Amniotic epithelial cell (primary cell): ENCODE measurements around the gene LTBP1.
A peak's percentile ranks its signal among the peaks of the same experiment; 100 is the strongest.
"Not testable (repeated sequence)": the region's sequence is repeated elsewhere in the genome, so short reads cannot be mapped to it uniquely, and the experiment has no call there.

Source experiments
- DNase-seq: peaks from one replicate; pipeline ENCODE4 v3.0.0-alpha.2; 2010; ENCODE audit warnings: low read depth

The LTBP1 gene, protein sequence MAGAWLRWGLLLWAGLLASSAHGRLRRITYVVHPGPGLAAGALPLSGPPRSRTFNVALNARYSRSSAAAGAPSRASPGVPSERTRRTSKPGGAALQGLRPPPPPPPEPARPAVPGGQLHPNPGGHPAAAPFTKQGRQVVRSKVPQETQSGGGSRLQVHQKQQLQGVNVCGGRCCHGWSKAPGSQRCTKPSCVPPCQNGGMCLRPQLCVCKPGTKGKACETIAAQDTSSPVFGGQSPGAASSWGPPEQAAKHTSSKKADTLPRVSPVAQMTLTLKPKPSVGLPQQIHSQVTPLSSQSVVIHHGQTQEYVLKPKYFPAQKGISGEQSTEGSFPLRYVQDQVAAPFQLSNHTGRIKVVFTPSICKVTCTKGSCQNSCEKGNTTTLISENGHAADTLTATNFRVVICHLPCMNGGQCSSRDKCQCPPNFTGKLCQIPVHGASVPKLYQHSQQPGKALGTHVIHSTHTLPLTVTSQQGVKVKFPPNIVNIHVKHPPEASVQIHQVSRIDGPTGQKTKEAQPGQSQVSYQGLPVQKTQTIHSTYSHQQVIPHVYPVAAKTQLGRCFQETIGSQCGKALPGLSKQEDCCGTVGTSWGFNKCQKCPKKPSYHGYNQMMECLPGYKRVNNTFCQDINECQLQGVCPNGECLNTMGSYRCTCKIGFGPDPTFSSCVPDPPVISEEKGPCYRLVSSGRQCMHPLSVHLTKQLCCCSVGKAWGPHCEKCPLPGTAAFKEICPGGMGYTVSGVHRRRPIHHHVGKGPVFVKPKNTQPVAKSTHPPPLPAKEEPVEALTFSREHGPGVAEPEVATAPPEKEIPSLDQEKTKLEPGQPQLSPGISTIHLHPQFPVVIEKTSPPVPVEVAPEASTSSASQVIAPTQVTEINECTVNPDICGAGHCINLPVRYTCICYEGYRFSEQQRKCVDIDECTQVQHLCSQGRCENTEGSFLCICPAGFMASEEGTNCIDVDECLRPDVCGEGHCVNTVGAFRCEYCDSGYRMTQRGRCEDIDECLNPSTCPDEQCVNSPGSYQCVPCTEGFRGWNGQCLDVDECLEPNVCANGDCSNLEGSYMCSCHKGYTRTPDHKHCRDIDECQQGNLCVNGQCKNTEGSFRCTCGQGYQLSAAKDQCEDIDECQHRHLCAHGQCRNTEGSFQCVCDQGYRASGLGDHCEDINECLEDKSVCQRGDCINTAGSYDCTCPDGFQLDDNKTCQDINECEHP (N-terminal part only)

DNA sequence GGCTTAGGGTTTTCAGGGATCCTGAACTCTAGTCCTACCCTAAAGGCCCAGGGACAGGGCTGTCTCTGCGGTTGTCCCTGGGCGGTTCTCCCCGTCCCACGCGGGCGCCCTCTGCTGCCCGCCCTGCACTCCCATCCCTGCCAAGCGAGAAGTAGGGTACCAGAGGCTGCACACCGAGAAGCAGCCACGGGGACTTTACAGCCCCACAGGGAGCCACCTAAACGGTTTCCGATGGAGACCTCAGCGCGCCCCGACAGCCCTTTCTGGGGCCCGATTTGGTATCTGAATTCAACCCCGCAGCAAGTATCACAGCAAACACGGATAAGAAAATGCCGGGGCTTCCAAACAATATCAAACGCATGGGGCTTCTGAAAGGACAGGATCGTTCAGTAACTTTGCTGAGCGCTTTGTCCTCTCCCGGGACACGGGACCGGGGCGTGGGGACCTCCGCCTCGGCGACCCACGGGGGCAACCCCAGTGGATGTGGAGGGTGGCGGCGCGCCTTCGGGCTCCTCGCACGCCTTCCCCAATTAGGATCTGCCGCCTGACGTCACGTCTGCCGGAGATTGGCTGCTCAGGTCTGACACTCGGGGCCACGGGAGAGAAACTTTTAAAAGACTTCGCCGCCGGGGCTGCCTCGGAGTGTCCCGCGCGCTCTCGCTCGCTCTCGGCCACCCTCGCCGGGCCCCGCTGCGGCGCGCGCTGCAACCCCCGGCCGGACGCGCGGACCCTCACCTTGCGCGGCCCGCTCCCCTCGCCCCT, at the start of gene LTBP1:
TSS of gene LTBP1 (plus strand) at position 640 of the 762 bp plus-strand sequence. CDS start 372 bp downstream, outside the sequence.
- DNase-seq, result peak; percentile 64

DNA sequence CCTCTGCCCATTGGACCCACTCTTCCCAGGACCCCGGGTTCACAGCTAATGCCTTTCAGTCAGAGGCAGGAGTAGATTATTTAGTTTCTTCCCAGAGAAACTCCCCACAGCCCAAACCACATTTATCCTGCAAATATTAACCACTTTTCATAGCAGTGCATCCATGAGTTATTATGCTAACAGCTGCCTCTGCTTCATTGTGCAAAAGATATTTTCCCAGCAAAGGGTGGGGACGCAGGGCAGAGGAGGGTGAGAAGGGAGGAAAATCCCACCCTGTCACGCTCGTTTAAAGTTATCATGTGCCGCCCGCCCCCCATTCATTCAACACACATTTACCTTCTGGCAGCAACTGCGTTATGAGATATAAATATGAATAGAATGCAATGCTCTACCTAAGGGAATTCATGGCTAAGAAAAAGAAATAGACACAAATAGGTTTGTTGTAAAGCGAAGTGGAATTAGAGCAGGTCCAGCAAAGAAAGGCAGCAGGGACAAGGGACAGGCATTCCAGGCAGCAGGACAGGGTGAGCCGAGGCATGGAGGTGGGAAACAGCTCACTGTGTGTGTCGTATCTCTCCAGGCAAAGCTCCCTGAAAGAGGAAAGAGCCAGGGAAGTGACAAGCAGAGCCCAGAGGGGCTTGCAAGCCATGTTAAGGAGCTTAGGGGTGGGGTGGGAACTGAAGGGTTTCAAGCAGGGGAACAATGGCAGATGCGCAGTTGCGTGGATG, 46.3 kb upstream of the LTBP1 start:
- DNase-seq, result no peak

DNA sequence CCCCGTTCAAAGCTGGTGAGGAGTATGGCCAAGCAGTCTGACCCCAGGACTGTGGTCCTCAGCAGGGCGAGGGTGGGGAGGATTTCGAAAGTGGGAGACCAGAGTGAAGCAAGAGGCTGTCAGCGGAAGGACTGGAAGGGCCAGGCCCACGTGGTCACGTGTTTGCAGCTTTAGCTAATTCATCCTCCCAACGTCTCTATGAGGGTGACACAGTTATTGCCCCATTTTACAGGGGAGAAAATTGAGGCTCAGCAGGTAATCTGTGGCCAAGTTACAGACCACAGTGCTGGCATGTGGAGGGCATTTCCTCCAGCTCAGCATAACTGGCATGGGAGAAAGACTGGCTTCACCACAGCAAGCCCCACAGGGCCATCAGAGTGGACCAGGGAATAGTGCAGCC, 45.4 kb upstream of the LTBP1 start:
- no peak for DNase-seq

DNA sequence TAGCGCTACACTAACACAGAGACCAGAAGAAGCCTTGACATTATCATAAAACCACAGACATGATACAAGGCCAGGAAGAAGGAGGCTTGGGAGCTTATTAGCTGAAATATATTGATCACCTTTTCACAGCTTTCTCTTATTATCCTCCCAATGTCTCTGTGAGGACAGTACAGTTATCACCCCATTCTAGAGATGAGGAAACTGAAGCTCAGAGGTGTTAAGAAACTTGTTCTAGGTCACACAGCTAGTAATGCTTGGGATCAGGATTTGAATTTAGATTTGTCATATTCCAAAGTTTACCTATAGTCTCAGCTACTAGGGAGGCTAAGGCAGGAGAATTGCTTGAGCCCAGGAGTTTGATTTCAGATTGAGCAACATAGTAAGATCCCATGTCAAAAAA, 44.6 kb upstream of the LTBP1 start:
- no peak for DNase-seq

DNA sequence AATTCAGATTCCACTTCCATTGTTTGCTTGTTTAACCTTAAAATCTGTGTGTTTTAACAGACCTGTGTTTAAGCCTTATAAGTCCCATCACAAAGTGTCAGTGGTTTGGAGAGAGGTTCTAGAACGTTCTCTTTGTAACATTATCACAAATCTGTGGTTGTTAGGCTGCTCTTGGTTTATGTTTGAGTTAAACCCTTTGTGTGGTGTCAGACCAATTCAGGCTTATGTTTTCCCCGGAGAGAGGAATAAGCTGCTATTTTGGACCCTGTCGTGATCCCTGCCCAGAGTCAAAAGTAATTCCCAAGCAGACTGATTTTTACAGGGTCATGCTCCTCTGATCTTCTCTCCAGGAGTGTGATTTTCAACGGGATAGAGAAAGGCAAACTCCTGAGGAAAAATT, 43.8 kb upstream of the LTBP1 start:
- no peak for DNase-seq

DNA sequence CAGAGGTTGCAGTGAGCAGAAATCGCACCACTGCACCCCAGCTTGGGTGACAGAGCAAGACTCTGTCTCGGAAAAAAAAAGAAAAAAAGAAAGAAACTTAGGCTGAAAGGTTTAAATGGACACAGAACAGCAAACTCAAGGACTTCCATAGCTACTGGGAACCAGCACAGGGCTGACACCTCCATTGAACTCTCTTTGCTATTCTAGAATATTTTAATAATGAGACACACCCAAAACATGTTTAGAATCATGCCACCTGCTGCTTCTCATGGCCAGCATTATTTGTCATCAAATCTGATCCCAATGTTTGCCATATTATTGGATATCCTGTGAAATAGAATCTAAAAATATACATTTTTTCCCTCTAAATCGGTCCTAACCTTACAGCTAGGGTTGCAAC, 42.7 kb upstream of the LTBP1 start:
- DNase-seq, result no peak

DNA sequence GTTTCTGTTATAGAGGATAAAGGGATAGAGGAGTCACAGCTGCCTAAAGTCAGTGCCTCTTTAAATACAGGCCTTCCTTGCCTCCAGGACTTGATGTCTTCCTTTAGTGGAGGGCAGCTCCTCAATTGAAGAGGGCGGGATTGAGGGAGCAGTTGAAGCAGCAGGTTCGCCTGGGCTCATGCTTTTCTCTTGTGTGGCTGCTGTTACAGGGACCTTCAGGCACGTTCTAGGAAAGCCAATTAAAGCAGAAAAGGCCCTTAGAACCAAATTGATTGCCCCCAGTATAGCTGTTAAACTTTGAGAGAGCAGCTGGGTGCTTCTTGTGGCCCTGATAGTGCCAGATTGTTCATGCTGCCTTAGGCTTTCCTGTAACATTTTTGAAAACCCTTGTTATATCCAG, 42.0 kb upstream of the LTBP1 start:
- no peak for DNase-seq

DNA sequence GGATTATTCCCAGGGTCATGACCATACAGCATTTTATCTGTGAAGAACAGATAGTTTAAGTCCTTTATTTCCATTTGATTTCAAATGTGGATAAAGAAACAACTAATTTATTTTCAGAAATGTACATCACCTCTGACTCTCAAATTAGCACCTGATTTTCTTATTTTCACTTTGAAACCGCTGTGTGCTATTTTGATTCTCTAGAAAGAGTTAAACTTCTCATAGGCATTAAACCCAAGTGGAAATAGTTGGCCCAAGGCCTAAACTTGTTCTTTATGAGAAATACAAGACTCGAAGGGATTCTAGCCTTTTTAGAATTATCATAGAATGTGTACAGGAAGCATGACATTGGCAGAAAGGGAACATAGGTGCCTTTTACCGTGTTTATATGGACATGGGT, 41.5 kb upstream of the LTBP1 start:
- no peak for DNase-seq

DNA sequence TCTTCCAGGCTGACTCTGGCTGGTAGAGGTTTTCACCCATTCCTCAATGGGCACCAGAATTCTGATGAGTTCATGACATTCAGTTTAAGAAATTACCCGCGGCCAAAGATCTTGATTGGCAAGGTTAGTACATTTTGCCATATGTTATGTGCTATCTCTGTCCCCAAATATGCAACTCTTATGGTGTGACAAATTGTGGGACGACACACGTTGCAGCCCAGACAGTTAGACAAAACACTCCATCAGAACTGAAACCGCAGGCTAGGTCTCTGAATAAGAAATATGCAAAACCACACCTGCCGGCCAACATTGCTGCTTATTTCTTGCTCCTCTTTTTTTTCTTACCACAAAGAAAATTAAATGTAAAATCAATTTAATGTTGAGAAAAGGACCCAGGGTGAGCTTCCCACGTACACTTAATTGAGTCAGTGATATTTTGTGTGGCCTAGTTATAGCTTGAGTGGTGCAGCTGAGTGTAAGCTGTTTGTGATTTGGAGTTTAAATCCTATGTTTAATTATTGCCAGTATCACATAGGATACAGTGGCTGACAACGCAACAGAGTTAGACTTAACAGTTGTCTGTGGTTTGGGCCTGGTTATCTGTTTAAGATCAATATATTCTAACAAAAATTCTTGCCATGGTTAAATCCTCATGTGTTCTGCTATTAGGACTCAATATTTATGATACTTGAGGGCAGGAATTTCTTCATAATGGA, 35.7 kb upstream of the LTBP1 start:
- DNase-seq, result no peak

DNA sequence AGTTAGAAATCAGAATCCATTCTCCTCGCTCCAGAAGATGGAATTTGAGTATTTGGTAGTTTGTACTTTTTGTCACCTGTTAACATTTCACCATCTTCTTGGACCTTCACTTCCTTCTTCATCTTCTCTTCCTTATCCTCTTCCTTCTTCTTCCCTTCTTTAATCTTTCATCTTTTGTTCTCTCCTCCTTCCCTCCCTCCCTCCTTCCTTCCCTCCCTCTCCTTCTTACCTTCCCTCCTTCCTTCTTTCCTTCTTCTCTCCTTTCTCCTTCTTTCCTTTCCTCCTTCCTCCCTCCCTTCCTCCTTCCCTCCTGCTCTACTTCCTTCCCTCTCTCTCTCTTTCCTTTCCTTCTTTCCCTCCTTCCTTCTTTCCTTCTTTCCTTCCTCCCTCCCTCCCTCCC, 31.1 kb upstream of the LTBP1 start:
- no peak for DNase-seq

DNA sequence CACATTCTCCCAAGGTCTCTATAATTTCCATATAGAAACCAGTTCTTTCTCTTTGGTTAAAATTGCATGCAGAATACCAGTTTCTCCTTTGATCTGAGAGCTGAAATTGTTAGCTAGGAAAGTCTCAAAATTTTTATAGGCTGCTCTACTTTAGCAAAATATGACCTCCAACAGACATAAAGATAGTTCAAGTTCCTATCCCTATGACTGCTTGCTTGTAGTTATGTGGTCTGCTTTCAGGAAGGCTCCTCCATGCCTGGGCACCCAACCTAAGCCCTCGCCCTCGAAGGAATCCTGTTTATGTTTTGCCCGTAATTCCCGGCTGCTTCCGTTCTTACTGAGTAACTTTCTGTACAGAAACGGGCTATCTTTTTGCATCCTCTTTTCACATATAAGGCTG, 28.0 kb upstream of the LTBP1 start:
- peak; percentile 48 for DNase-seq

DNA sequence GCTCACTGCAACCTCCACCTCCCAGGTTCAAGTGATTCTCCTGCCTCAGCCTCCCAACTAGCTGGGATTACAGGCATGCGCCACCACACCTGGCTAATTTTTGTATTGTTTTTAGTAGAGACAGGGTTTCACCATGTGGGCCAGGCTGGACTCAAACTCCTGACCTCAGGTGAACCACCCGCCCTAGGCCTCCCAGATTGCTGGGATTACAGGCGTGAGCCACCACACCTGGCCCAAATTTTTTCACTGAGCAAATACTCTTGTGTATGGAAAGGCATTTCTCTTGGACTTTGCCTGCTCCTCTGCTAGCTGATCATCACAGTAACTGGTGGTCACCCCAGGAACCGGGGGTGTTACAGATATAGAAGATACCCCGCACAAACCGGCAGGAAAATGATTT, 26.9 kb upstream of the LTBP1 start:
- DNase-seq, result not testable (repeated sequence)

DNA sequence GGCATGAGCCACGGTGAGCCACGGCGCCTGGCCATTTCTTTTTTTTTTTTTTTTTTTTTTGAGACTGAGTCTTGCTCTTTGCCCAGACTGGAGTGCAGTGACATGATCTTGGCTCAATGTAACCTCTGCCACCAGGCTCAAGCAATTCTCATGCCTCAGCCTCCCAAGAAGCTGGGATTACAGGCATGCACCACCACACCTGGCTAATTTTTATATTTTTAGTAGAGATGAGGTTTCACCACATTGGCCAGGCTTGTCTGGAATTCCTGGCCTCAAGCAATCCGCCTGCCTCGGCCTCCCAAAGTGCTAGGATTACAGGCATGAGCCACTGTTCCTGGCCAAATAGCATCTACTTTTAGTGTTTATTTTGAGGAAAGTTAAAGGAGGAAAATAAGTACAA, 25.3 kb upstream of the LTBP1 start:
- not testable (repeated sequence) for DNase-seq

DNA sequence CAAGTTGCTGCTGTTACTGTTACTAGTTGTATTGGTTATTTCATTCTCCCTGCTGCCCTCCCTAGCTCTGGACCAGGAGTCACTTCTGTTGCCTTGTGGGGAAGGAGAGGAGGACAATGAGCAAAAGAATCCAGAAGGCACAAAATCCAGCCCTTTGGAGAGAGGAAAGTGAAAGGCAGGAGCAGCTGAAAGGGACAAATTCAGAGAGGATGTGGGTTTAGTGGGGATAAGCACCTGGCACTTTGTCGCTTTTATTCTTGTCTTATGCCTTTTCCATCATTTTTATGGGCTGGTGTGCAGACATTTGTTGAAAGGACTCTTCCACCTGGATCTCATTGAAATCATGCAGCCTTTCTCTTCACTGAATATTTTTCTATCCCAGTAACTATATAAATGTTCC, 24.3 kb upstream of the LTBP1 start:
- DNase-seq, result no peak

DNA sequence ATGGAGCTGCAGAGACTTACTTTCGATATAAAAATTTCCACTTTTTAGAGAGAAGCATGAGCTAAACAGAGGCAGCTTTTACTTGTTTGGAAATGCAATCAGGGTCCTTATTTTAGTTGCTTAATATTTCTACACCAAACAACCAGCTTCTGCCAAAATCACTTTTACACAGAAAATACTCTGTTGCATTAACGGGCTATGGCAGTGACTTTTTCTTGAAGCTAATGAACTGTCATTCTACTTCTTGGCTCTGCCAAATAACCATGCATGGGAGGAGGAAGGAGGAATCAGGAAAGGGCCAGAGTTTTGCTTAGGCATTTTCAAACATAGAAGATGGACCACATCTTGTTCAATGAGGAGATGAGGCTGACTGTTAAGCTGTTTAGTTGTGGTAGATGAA, 23.6 kb upstream of the LTBP1 start:
- DNase-seq, result no peak

DNA sequence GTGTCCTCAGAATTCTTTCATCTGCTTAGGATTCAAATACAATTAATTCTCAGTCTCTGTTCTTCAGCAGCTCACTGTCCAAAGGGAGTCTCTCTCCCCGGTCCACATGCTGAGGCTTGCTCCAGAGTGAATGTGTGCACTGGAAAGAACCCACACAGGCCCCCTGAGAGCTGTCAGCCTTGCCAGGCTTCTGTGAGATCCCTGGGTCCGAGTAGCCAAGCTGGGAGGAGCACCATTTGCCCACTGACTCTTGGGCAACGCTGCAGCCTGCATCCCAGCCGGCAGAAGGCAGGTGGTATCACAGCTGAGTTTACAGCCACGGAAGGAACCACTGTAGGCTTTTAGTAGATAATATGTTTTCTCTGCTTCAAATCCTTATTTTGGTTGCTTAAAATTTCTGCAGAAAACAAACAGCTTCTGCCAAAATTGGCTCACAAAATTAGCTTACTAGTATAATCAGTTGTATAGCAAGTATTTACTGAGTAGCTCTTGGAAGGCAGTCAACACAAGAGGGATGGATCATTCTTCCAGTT, 21.4 kb upstream of the LTBP1 start:
- DNase-seq, result no peak

DNA sequence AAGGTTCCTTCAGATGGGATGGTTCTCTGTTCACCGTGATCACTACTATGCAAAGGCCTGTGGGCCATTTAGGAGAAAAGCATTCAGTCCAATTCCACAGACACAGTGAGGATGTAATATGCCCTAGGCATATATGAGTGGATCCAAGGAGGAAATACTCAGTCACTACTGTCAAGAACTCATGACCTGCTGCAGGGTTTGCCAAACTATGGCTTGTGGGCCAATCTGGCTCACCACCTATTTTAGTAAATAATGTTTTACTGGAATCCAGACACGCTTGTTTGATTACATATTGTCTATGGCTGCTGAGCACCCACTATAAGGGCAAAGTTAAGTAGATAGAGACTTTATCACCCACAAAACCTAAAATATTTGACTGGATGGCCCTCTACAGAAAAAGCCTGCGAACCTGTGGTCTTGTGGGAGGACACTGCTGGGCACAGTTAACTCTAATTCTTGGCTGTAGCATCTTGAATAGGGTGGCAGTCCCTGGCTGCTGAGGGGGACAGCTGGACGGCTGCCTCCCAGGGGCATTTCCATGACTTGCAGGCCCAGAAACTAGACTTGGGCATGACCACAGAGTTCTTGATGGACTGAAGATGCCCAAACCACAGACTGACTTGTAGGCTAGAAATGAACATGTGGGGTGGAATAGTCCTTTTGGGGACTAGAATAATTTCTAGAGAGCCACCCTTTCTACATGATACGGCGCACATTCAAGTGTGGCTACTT, 20.6 kb upstream of the LTBP1 start:
- DNase-seq, result no peak

DNA sequence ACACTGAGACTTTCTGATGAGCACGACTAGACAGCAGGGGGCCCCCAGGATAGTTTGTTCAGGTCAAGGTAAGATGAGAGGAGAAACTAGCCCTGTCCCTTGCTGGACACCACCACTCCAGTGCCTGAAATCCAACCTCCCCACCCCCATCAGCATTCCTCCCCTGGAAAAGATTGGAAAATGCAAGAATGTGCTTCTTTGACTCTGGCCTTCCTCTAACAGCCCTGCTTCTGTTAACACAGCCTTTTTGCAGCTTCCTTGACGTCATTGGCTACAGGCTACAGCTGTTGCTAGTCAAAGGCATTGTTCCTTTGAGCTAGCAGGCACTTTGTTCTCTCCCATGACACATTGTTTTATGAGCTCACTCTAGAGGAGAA, 20.1 kb upstream of the LTBP1 start:
- DNase-seq, result peak; percentile 52

DNA sequence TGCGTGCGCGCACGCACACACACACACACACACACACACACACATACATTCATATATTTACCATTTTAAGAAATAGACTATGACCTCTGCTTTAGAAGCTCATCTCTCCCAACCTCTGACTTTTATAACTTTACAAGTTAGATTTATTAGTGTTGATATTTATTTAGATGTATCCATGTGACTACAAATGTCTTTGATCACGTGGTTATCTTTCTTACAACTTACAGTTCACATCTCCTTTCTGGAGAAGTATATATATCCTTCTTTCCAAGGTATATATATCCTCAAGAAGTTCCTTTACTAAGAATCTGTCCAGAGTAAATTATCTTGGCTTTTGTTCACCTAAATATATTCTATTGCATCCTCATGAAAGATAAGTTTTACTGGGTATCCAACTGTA, 16.3 kb upstream of the LTBP1 start:
- DNase-seq, result no peak

DNA sequence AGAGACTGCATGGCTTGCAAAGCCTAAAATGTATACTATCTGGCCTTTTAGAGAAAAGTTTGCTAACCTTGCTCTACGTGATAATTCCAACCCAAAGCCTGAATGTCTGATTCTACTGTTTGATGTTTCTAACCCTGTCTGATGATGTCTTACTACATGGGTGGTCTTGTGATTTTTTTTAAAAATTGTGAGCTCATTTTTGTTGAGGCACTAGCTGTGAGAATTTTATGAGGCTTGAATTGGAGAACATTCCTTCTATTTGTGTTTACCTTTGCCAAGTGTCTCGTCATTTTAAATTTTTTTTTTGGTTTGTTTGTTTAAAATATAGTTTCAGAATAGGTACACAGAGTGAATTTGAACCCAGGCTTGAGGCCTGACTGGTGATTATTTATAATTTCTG, 15.2 kb upstream of the LTBP1 start:
- no peak for DNase-seq
